HCT116 (cell line): ENCODE data around the gene BMP2. TPM values are rescaled to one million over a fixed set of nuclear protein-coding genes. Genes with fewer than 3 reads are reported as not detected.

Source experiments
- ATAC-seq: fragments of 200-7000 bp; cut with Tn5 transposase; 2 replicates; pipeline ENCODE4 v1.9.1; 2020; ENCODE audit warnings: mild to moderate bottlenecking, moderate library complexity
- BruUV-seq: library from RNA; stranded (reverse); fragments of 400-500 nt; replicated peaks from 2 replicates; lab custom pipeline; 2021; lab: Mats Ljungman, UMichigan
- CTCF ChIA-PET: fragments of 300-600 bp; sonication (Branson Sonifier 250); formaldehyde crosslinking; loops from one replicate; lab custom pipeline; 2021; ENCODE audit warnings: antibody characterized with exemption; lab: Charles Lee
- POLR2A ChIA-PET: fragments of 300-600, 350-600 bp; sonication (Branson Sonifier 250); formaldehyde crosslinking; loops from one replicate; lab custom pipeline; 2021; ENCODE audit warnings: antibody characterized with exemption; lab: Charles Lee
- RAD21 ChIA-PET, 2 experiments: fragments of 300-600 bp; sonication (Branson Sonifier 250); formaldehyde crosslinking; loops; one replicate each; lab custom pipeline; 2023; ENCODE audit warnings: low total read pairs in 2 of 2; ENCODE audit not compliant: uncharacterized antibody in 2 of 2, unreplicated experiment in 2 of 2, low non-redundant PET in 1 of 2; lab: Charles Lee
- DNase-seq: peaks from one replicate; pipeline ENCODE4 v3.0.0-alpha.2; 2010; ENCODE audit warnings: low read depth, low spot score
- H2AFZ ChIP-seq: fragments of 200-600 bp; shearing (Covaris generic), sonication (generic); 2 replicates; pipeline ENCODE4 v1.6.1; 2017; ENCODE audit warnings: low read depth, mixed run types, mixed read lengths, antibody characterized with exemption, low read length; ENCODE audit not compliant: poor library complexity, severe bottlenecking
- H3K27ac ChIP-seq: 2 replicates; pipeline ENCODE4 v1.5.1; 2012; ENCODE audit warnings: low read depth, low read length
- H3K27me3 ChIP-seq: fragments of 200-600 bp; sonication (generic); 2 replicates; pipeline ENCODE4 v1.6.1; 2016; ENCODE audit warnings: mixed run types, low read length, mixed read lengths; ENCODE audit not compliant: insufficient read depth
- H3K36me3 ChIP-seq, 2 experiments: fragments of 200-500 bp in 1 of 2; fragments of 200-600 bp in 1 of 2; sonication (Bioruptor generic) in 1 of 2; sonication (generic) in 1 of 2; 2 replicates each; pipeline versions ENCODE4 v1.5.1 to v1.6.1; 2014 to 2016; ENCODE audit warnings: low read length in 2 of 2, inconsistent platforms in 1 of 2, mixed read lengths in 1 of 2, mixed run types in 1 of 2; ENCODE audit not compliant: insufficient read depth in 2 of 2, control insufficient read depth in 1 of 2
- H3K4me1 ChIP-seq, 2 experiments: fragments of 200-600 bp in 1 of 2; sonication (generic) in 1 of 2; 2 replicates each; pipeline versions ENCODE4 v1.5.1 to v1.6.1; 2012 to 2017; ENCODE audit warnings: low read length in 2 of 2, inconsistent platforms in 1 of 2, mild to moderate bottlenecking in 1 of 2, mixed read lengths in 1 of 2, mixed run types in 1 of 2, moderate library complexity in 1 of 2; ENCODE audit not compliant: insufficient read depth in 2 of 2, control insufficient read depth in 1 of 2
- H3K4me2 ChIP-seq: fragments of 200-600 bp; sonication (generic); 2 replicates; pipeline ENCODE4 v1.6.1; 2017; ENCODE audit warnings: mixed run types, low read length, mixed read lengths
- H3K4me3 ChIP-seq, 2 experiments: fragments of 200-600 bp in 1 of 2; sonication (generic) in 1 of 2; replicated peaks in 1 of 2; 2 replicates each; pipeline ENCODE4 v1.5.1; 2011 to 2016; ENCODE audit warnings: low read length in 2 of 2, control low read depth in 1 of 2, low read depth in 1 of 2, mild to moderate bottlenecking in 1 of 2, mixed read lengths in 1 of 2, mixed run types in 1 of 2
- H3K79me2 ChIP-seq: fragments of 200-600 bp; sonication (generic); 2 replicates; pipeline ENCODE4 v1.6.1; 2017; ENCODE audit warnings: mild to moderate bottlenecking, mixed run types, low read length, moderate library complexity, mixed read lengths; ENCODE audit not compliant: insufficient read depth
- H3K9ac ChIP-seq: fragments of 200-600 bp; sonication (generic); 2 replicates; pipeline ENCODE4 v1.6.1; 2016; ENCODE audit warnings: low read length, mixed read lengths
- H3K9me2 ChIP-seq: fragments of 200-600 bp; sonication (generic), shearing (Covaris generic); 2 replicates; pipeline ENCODE4 v1.6.1; 2017; ENCODE audit warnings: mixed run types, mild to moderate bottlenecking, moderate library complexity; ENCODE audit not compliant: insufficient read depth
- H3K9me3 ChIP-seq, 2 experiments: fragments of 200-500 bp in 1 of 2; fragments of 200-600 bp in 1 of 2; sonication (Bioruptor generic) in 1 of 2; sonication (generic) in 1 of 2; 2 replicates each; pipeline ENCODE4 v1.6.1; 2014 to 2017; ENCODE audit warnings: low read length in 2 of 2, mixed read lengths in 2 of 2, inconsistent platforms in 1 of 2, low read depth in 1 of 2, mild to moderate bottlenecking in 1 of 2, mixed run types in 1 of 2, moderate library complexity in 1 of 2; ENCODE audit not compliant: control insufficient read depth in 1 of 2, insufficient read depth in 1 of 2
- H4K20me1 ChIP-seq: fragments of 200-600 bp; sonication (generic), shearing (Covaris generic); 2 replicates; pipeline ENCODE4 v1.6.1; 2017; ENCODE audit warnings: mixed run types, mild to moderate bottlenecking, moderate library complexity; ENCODE audit not compliant: insufficient read depth
- CEBPB ChIP-seq: IDR thresholded peaks from 2 replicates; pipeline ENCODE4 v1.6.1; 2012; ENCODE audit warnings: low read depth
- EGR1 ChIP-seq: IDR thresholded peaks from 2 replicates; pipeline ENCODE4 v1.6.1; 2012; ENCODE audit warnings: low read depth
- ELF1 ChIP-seq: IDR thresholded peaks from 2 replicates; pipeline ENCODE4 v1.6.1; 2012; ENCODE audit warnings: low read depth, borderline replicate concordance
- POLR2A ChIP-seq: IDR thresholded peaks from 2 replicates; pipeline ENCODE4 v1.7.0; 2011; ENCODE audit warnings: borderline replicate concordance; ENCODE audit not compliant: insufficient read depth, insufficient read length; ENCODE audit errors: extremely low read depth
- POLR2AphosphoS5 ChIP-seq: IDR thresholded peaks from 2 replicates; pipeline ENCODE4 v1.6.1; 2011; ENCODE audit warnings: mild to moderate bottlenecking, low read depth, low read length, moderate library complexity
- RAD21 ChIP-seq: IDR thresholded peaks from 2 replicates; pipeline ENCODE4 v1.6.1; 2012; ENCODE audit warnings: low read depth, mild to moderate bottlenecking
- TCF7L2 ChIP-seq: IDR thresholded peaks from 2 replicates; pipeline ENCODE4 v1.7.0; 2011; ENCODE audit warnings: borderline replicate concordance, inconsistent platforms; ENCODE audit not compliant: insufficient read depth, insufficient read length; ENCODE audit errors: extremely low read depth
- YY1 ChIP-seq: IDR thresholded peaks from 2 replicates; pipeline ENCODE4 v1.6.1; 2011; ENCODE audit warnings: low read length, low read depth, moderate library complexity, mild to moderate bottlenecking; ENCODE audit not compliant: insufficient replicate concordance; ENCODE audit errors: extremely low read depth
- ZFX ChIP-seq: fragments of 450-650 bp; IDR thresholded peaks from 2 replicates; pipeline ENCODE4 v1.6.1; 2017
- ZNF274 ChIP-seq: fragments of 200-500 bp; sonication (Bioruptor generic); IDR thresholded peaks from 2 replicates; pipeline ENCODE4 v1.6.1; 2014; ENCODE audit warnings: mild to moderate bottlenecking, low read depth, low read length, inconsistent platforms
- intact Hi-C: fragments of 100-400 bp; cut with micrococcal nuclease; formaldehyde crosslinking; loops from 2 replicates; pipeline ENCODE4 v1.10.0; 2022
- total RNA-seq: library from RNA; stranded (reverse); gene quantifications from one replicate; pipeline ENCODE4 v1.2.1, GENCODE V29; 2021; ENCODE audit not compliant: unreplicated experiment
- TF ChIP-seq, protein P1 (sequence below), 3 experiments: fragments of 200-600 bp in 1 of 3; sonication (generic) in 1 of 3; IDR thresholded peaks in 2 of 3; conservative IDR thresholded peaks in 1 of 3; 2 replicates each; pipeline ENCODE4 v1.5.1; 2012 to 2017; ENCODE audit warnings: low read depth in 2 of 3, low read length in 2 of 3, antibody characterized with exemption in 1 of 3, borderline replicate concordance in 1 of 3, control low read depth in 1 of 3, mild to moderate bottlenecking in 1 of 3, mixed read lengths in 1 of 3, mixed run types in 1 of 3, moderate library complexity in 1 of 3; ENCODE audit not compliant: insufficient read depth in 1 of 3
- TF ChIP-seq, protein P2 (sequence below): IDR thresholded peaks from 2 replicates; pipeline ENCODE4 v1.6.1; 2012; ENCODE audit warnings: low read depth
- TF ChIP-seq, protein P3 (sequence below): IDR thresholded peaks from 2 replicates; pipeline ENCODE4 v1.6.1; 2012

BMP2 gene
- total RNA-seq, 1 experiment from 2014 or later: 0.15 TPM

DNA sequence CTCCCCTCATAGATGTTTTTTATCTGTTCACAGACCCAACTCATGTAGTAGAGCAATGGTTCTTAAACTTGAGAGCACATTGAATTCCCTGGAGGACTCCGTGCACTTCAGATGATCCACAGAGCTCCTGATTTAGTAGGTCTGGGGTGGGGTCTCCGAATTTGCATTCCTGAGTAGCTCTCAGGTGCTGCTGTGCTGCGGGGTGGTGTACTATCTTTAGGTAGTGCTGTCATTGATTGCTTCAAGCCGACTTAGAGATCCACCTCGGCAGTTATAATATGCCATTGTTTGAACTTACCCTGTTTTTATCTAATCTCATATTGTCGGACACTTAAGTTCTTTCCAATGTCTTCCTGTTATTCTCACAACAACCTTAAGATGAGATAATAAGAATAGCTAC is 45.0 kb downstream of the BMP2 start:
- H3K27me3 ChIP-seq: no peaks in the 10 kb centered on the region

More for the DNA sequence above, 45.0 kb downstream of the BMP2 start:
- CTCF ChIA-PET: no interaction called here
- Histone ChIP-seq H4K20me1 (no peaks in the 10 kb centered on the region), H3K4me1 (no peaks in the 10 kb centered on the region), H3K79me2 (no peaks in the 10 kb centered on the region), H3K27ac (no peak overlapping the region), H3K4me2 (no peak overlapping the region), H2AFZ (no peak overlapping the region), H3K4me3 (no peak overlapping the region), H3K36me3 (no peaks in the 10 kb centered on the region), H3K9me3 (peaks cover 3 to 4% of the 10 kb centered on the region in 2 experiments; a peak in 1 of 4 replicates), H3K9ac (no peak overlapping the region), H3K9me2 (no peaks in the 10 kb centered on the region)
- POLR2A ChIA-PET: no interaction called here
- BruUV-seq: no TSS peak
- intact Hi-C loops: no loop called here
- TF ChIP-seq, protein P1, sequence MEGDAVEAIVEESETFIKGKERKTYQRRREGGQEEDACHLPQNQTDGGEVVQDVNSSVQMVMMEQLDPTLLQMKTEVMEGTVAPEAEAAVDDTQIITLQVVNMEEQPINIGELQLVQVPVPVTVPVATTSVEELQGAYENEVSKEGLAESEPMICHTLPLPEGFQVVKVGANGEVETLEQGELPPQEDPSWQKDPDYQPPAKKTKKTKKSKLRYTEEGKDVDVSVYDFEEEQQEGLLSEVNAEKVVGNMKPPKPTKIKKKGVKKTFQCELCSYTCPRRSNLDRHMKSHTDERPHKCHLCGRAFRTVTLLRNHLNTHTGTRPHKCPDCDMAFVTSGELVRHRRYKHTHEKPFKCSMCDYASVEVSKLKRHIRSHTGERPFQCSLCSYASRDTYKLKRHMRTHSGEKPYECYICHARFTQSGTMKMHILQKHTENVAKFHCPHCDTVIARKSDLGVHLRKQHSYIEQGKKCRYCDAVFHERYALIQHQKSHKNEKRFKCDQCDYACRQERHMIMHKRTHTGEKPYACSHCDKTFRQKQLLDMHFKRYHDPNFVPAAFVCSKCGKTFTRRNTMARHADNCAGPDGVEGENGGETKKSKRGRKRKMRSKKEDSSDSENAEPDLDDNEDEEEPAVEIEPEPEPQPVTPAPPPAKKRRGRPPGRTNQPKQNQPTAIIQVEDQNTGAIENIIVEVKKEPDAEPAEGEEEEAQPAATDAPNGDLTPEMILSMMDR (IDR thresholded peaks at IDR 0.05 in 2 of 3, conservative IDR thresholded peaks at IDR 0.05 in 1 of 3; ENCODE audit: borderline replicate concordance in 1 of 3, insufficient read depth in 1 of 3, low read depth in 2 of 3, low read length in 2 of 3): no peak
- TF ChIP-seq ZFX (no peak), CEBPB (no peak), POLR2AphosphoS5 (no peak), RAD21 (no peak), EGR1 (no peak), TCF7L2 (no peak), ELF1 (no peak), ZNF274 (no peak), POLR2A (no peak), YY1 (no peak)
- TF ChIP-seq, protein P2, sequence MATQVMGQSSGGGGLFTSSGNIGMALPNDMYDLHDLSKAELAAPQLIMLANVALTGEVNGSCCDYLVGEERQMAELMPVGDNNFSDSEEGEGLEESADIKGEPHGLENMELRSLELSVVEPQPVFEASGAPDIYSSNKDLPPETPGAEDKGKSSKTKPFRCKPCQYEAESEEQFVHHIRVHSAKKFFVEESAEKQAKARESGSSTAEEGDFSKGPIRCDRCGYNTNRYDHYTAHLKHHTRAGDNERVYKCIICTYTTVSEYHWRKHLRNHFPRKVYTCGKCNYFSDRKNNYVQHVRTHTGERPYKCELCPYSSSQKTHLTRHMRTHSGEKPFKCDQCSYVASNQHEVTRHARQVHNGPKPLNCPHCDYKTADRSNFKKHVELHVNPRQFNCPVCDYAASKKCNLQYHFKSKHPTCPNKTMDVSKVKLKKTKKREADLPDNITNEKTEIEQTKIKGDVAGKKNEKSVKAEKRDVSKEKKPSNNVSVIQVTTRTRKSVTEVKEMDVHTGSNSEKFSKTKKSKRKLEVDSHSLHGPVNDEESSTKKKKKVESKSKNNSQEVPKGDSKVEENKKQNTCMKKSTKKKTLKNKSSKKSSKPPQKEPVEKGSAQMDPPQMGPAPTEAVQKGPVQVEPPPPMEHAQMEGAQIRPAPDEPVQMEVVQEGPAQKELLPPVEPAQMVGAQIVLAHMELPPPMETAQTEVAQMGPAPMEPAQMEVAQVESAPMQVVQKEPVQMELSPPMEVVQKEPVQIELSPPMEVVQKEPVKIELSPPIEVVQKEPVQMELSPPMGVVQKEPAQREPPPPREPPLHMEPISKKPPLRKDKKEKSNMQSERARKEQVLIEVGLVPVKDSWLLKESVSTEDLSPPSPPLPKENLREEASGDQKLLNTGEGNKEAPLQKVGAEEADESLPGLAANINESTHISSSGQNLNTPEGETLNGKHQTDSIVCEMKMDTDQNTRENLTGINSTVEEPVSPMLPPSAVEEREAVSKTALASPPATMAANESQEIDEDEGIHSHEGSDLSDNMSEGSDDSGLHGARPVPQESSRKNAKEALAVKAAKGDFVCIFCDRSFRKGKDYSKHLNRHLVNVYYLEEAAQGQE: no peak
- TF ChIP-seq, protein P3, sequence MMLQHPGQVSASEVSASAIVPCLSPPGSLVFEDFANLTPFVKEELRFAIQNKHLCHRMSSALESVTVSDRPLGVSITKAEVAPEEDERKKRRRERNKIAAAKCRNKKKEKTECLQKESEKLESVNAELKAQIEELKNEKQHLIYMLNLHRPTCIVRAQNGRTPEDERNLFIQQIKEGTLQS: no peak
- DNase-seq (no peak), ATAC-seq (no peak)
- RAD21 ChIA-PET: no interaction called here
